ENCODE results near the gene MAFG.

The MAFG gene

GRCh38 chr17:81908793-81909192 lies 18.7 kb downstream of the MAFG start:
- no peak for DNase-seq

GRCh38 chr17:81907219-81908145 lies 20.1 kb downstream of the MAFG start:
- DNase-seq, result no peak

GRCh38 chr17:81906476-81907218 lies 20.9 kb downstream of the MAFG start:
- peak; percentile 18 for DNase-seq

- DNase-seq, result no peak
These were observed 21.5 kb downstream of the MAFG start for GRCh38 chr17:81905993-81906392.

- DNase-seq, result no peak
These were observed 22.1 kb downstream of the MAFG start for GRCh38 chr17:81905424-81905875.

GRCh38 chr17:81904600-81905423 lies 22.7 kb downstream of the MAFG start:
- DNase-seq, result no peak

- no peak for DNase-seq
These were observed 23.5 kb downstream of the MAFG start for GRCh38 chr17:81903896-81904599.

GRCh38 chr17:81903415-81903831 lies 24.1 kb downstream of the MAFG start:
- no peak for DNase-seq

- no peak for DNase-seq
These were observed 24.7 kb downstream of the MAFG start for GRCh38 chr17:81902653-81903414.

- no peak for DNase-seq
These were observed 25.4 kb downstream of the MAFG start, which contains the start of gene NPB for GRCh38 chr17:81902023-81902652. NPB (plus strand) TSS chr17:81902238; CDS start chr17:81902278, 40 bp downstream.

- DNase-seq, result no peak
These were observed 26.1 kb downstream of the MAFG start for GRCh38 chr17:81901167-81902022.

- DNase-seq, result no peak
These were observed 27.2 kb downstream of the MAFG start for GRCh38 chr17:81900181-81900820.

- no peak for DNase-seq
These were observed 27.9 kb downstream of the MAFG start for GRCh38 chr17:81899514-81900166.

- no peak for DNase-seq
These were observed 28.6 kb downstream of the MAFG start for GRCh38 chr17:81898885-81899284.

- DNase-seq, result no peak
These were observed 29.3 kb downstream of the MAFG start for GRCh38 chr17:81898029-81898866.

- DNase-seq, result no peak
These were observed 32.1 kb downstream of the MAFG start for GRCh38 chr17:81895400-81895799.

GRCh38 chr17:81891303-81891552 lies 36.3 kb downstream of the MAFG start:
- DNase-seq, result no peak

Data from COR-L47 (cell line).